Coronary artery (tissue), 2 donors: ENCODE results near the gene COBLL1.

Experiments used
- DNase-seq: peaks from one replicate; pipeline ENCODE4 v3.0.0-alpha.2; 2017; ENCODE audit warnings: low spot score
- H3K27ac ChIP-seq, 2 donors: fragments of 200-600 bp; sonication (generic); one replicate each; pipeline ENCODE4 v1.5.1; 2016 to 2019
- H3K4me3 ChIP-seq: fragments of 200-600 bp; sonication (generic); 2 replicates; pipeline ENCODE4 v1.5.1; 2016; ENCODE audit warnings: mild to moderate bottlenecking, moderate library complexity
- TF ChIP-seq, protein P1 (sequence below): fragments of 200-600 bp; sonication (generic); IDR thresholded peaks from one replicate; pipeline ENCODE4 v1.5.1; 2019; ENCODE audit warnings: antibody characterized with exemption

COBLL1 gene

DNA sequence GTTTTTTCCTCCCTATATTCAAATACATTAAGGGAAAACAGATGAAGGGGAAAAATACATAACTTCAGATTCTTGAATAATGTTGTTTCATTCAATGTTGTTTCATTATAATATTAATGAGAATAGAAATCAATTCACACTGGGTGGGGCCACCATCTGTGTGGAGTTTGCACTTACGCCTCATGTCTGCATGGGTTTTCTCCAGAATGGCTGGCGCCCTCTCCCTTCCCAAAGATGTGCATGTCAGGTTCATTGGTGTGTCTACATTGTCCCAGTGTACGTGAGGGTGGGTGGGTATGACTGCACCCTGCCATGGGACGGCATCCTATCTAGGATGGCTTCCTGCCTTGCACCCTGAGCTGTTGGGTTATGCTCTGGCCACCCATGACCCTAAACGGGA lies 51.7 kb downstream of the COBLL1 start:
- TF ChIP-seq, protein P1, sequence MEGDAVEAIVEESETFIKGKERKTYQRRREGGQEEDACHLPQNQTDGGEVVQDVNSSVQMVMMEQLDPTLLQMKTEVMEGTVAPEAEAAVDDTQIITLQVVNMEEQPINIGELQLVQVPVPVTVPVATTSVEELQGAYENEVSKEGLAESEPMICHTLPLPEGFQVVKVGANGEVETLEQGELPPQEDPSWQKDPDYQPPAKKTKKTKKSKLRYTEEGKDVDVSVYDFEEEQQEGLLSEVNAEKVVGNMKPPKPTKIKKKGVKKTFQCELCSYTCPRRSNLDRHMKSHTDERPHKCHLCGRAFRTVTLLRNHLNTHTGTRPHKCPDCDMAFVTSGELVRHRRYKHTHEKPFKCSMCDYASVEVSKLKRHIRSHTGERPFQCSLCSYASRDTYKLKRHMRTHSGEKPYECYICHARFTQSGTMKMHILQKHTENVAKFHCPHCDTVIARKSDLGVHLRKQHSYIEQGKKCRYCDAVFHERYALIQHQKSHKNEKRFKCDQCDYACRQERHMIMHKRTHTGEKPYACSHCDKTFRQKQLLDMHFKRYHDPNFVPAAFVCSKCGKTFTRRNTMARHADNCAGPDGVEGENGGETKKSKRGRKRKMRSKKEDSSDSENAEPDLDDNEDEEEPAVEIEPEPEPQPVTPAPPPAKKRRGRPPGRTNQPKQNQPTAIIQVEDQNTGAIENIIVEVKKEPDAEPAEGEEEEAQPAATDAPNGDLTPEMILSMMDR = no peak
- DNase-seq = no peak
- Histone ChIP-seq H3K27ac (no peak overlapping the region), H3K4me3 (no peak overlapping the region)

DNA sequence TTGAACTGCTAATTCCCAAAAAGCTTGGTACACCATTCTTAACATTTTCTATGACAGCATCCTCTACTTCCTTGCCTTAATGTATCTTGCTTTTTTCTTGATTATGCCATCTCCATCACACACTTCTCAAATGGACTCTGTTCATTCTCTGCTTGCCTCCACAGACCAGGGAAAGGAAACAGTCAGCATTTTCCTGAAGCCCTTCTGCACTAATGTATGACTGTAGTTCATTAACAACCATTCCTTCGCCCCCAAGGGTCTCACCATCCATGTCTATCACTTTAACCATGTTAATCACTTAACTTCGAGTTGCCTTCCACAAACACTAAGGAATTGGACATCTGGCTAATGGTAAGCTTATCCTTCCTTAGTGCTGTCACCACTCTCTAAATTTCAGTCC lies 54.8 kb downstream of the COBLL1 start:
- H3K4me3 ChIP-seq = no peak overlapping the region

GRCh38 chr2:164785457-164785856 lies 56.2 kb downstream of the COBLL1 start:
- peak overlapping the region; percentile 16 for H3K4me3 ChIP-seq
- TF ChIP-seq, protein P1 = no peak
- no peak for DNase-seq
- H3K27ac ChIP-seq = peak overlapping the region; percentile 84 to 89

More for the DNA sequence above, 54.8 kb downstream of the COBLL1 start:
- TF ChIP-seq, protein P1 = no peak
- DNase-seq = no peak
- peak overlapping the region in 1 of 2 donors; percentile 42 for H3K27ac ChIP-seq

DNA sequence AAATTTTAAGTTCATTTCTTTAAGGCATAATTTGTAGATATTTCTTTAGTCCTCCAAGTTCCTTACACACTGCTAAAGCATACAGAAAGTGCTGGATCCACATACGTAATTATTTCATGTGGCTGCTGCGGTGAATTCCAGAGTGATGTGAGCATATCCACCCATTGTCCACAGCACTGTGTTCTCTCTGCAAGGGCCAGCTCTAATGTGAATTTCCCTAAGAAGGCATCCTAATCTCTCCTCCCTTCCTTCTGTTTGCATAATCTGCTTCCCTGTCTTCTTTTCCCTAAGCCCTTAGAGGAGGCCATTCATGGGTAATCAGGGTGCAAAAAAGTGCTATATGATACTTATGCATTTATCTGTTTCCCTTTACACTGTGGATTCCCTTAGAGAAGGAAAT lies 57.2 kb downstream of the COBLL1 start:
- DNase-seq = no peak
- H3K4me3 ChIP-seq = no peak overlapping the region
- TF ChIP-seq, protein P1 = no peak
- H3K27ac ChIP-seq = peak overlapping the region; percentile 84 to 89

GRCh38 chr2:164782323-164782722 lies 59.3 kb downstream of the COBLL1 start:
- TF ChIP-seq, protein P1 = no peak
- Histone ChIP-seq H3K4me3 (no peak overlapping the region), H3K27ac (peak overlapping the region; percentile 19 to 81)
- DNase-seq = no peak

GRCh38 chr2:164781394-164781793 lies 60.2 kb downstream of the COBLL1 start:
- no peak for DNase-seq
- TF ChIP-seq, protein P1 = no peak
- H3K4me3 ChIP-seq = peak overlapping the region; percentile 15
- H3K27ac ChIP-seq = peak overlapping the region; percentile 19 to 81

DNA sequence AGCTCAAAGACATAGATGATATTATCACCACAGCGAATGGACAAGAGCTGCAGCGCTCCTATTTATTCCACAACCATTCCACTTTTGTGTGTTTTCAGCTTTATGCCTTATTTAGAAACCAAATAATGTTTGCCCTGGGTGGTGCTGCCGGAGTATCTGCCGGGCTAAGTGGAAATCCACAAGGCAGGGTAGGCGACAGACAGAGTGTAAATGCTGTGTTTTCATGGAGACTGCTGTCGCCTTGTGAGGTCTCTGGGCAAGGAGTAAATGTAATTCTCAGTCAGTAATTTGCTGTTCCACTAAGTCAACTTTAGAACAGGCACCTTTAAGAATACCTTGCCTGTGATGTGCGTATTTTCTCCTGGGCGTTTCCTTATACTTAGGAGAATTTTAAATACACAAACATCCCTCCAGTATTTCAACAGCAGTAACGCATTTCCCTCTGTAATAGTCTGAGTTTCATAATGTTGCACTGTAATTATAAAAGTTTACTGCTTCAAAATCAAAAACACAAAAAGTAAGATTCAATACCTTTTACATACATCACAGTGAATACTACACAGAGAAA lies 60.9 kb downstream of the COBLL1 start:
- no peak for DNase-seq
- TF ChIP-seq, protein P1 = no peak
- Histone ChIP-seq H3K27ac (peak overlapping the region; percentile 19 to 81), H3K4me3 (peak overlapping the region; percentile 15)
